ENCODE data around the gene CHL1.

The CHL1 gene

DNA sequence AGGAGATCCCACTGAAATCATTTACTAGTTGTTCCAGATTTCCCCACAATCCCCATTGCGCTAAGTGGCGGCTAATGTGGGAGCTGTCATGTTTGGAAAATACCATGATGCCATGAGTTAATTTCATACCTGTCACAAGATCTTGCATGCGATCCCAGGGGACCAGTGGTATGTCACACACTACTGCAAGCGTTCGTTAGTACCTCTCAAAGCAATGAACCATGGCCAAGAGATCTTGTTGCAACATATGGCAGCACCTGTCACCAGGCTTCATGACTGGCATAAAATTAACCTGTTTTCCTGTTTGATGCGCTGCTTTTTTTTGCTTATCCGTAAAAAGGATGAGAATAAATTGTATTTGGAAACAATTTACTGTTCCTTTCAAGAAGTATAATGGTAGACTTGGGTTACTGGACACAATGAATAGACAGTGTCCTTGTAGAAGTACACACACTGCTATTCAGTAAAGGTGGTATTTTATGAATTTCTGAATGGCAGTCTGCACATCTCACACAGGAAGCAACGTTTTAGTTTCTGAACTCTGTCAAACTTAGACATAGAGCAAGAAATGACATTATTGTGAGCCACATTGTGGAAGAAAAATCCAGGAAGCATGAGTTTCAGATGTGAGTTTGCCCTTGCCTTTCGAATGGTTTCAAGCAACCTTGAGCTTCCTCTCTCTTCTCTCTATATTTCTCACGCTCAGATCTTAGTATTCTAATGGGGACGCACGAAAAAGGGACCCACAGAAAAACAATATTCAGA, 81.9 kb downstream of the CHL1 start:
- Histone ChIP-seq H3K4me3 (no peak overlapping the region), H3K27ac (no peak overlapping the region), H3K9ac (ENCODE audit: insufficient read length) (no peak overlapping the region), H3K9me3 (ENCODE audit: low read depth, low read length) (no peaks in the 10 kb centered on the region), H3K36me3 (ENCODE audit: insufficient read depth, low read length) (no peaks in the 10 kb centered on the region)
- DNase-seq (ENCODE audit: low read depth, low spot score): no peak
- no peak for TF ChIP-seq POLR2AphosphoS5 (IDR thresholded peaks at IDR 0.05; ENCODE audit: borderline replicate concordance, low read depth, low read length)
- no peak for TF ChIP-seq EZH2 (IDR thresholded peaks at IDR 0.05)
- no peak for TF ChIP-seq FOXP2 (optimal IDR thresholded peaks at IDR 0.05; ENCODE audit: control extremely low read depth, extremely low read length, insufficient read depth)

GRCh38 chr3:279325-279724, 82.8 kb downstream of the CHL1 start:
- Histone ChIP-seq H3K4me3 (no peak overlapping the region), H3K36me3 (ENCODE audit: insufficient read depth, low read length) (no peaks in the 10 kb centered on the region), H3K9ac (ENCODE audit: insufficient read length) (no peak overlapping the region), H3K9me3 (ENCODE audit: low read depth, low read length) (no peaks in the 10 kb centered on the region), H3K27ac (no peak overlapping the region)
- TF ChIP-seq FOXP2 (optimal IDR thresholded peaks at IDR 0.05; ENCODE audit: control extremely low read depth, extremely low read length, insufficient read depth) (no peak), EZH2 (IDR thresholded peaks at IDR 0.05) (no peak), POLR2AphosphoS5 (IDR thresholded peaks at IDR 0.05; ENCODE audit: borderline replicate concordance, low read depth, low read length) (no peak)
- DNase-seq (ENCODE audit: low read depth, low spot score): no peak

DNA sequence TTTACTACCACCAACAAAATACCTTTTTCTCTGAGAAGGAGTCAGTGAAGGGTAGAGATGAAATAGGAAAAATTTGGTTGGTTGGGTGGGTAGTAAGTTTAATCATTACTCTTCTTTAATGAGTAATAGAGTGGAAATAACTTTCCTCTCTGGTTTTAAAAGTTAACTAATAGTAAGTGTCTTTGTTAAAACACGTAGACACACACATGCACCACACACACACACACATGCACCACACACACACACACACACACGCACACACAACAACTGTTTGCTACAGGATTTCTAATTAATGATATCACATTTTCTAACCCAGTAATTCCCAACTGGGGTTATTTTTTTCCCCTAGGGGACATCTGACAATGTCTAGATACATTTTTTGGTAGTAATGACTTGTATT, 84.1 kb downstream of the CHL1 start:
- Histone ChIP-seq H3K9me3 (ENCODE audit: low read depth, low read length) (no peaks in the 10 kb centered on the region), H3K4me3 (no peak overlapping the region), H3K9ac (ENCODE audit: insufficient read length) (no peak overlapping the region), H3K36me3 (ENCODE audit: insufficient read depth, low read length) (no peaks in the 10 kb centered on the region), H3K27ac (no peak overlapping the region)
- TF ChIP-seq POLR2AphosphoS5 (IDR thresholded peaks at IDR 0.05; ENCODE audit: borderline replicate concordance, low read depth, low read length): no peak
- TF ChIP-seq FOXP2 (optimal IDR thresholded peaks at IDR 0.05; ENCODE audit: control extremely low read depth, extremely low read length, insufficient read depth): no peak
- TF ChIP-seq EZH2 (IDR thresholded peaks at IDR 0.05): no peak
- DNase-seq (ENCODE audit: low read depth, low spot score): no peak

DNA sequence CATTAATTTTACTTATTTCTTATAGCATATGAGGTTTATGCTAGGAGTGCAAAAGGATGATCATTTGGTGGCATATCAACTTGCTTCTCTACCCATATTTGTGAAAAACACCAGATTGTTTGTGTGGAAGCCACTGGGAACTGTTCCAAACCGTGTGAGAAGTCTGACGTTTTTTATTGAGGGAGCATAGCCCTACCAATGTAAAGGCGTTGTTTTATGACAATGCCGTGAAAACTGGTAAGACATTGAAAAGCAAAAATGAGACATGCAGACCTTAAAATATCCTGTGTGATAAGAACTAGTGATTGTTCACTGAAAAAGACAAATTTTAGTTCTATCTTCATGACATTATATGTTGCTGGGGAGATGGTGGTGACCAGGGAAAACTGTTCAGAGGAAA, 87.8 kb downstream of the CHL1 start:
- Histone ChIP-seq H3K9ac (ENCODE audit: insufficient read length) (no peak overlapping the region), H3K9me3 (ENCODE audit: low read depth, low read length) (no peaks in the 10 kb centered on the region), H3K4me3 (no peak overlapping the region), H3K36me3 (ENCODE audit: insufficient read depth, low read length) (no peaks in the 10 kb centered on the region), H3K27ac (no peak overlapping the region)
- no peak for DNase-seq (ENCODE audit: low read depth, low spot score)
- no peak for TF ChIP-seq FOXP2 (optimal IDR thresholded peaks at IDR 0.05; ENCODE audit: control extremely low read depth, extremely low read length, insufficient read depth)
- TF ChIP-seq POLR2AphosphoS5 (IDR thresholded peaks at IDR 0.05; ENCODE audit: borderline replicate concordance, low read depth, low read length): no peak

DNA sequence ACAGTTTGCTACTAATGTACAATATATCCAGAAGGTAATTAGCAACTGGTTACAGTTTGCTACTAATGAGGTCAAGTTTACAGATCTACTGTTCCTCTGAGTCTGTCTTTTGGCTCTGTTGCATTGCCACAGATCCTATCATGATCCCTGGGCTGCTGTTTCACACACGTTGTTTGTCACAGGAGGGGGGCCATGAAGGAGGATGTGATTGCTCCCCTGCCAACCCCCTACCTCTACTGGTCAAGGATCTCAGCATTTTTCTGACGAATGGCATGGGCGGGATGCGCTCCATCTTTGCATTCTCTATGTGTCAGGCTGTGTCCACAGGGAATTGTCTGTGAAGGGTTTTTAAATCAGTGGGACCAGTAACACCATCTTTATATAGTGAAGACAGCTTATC, 91.9 kb downstream of the CHL1 start:
- H3K27ac ChIP-seq: no peak overlapping the region
- no peak for DNase-seq (ENCODE audit: low read depth, low spot score)
- H3K4me3 ChIP-seq: no peak overlapping the region
- no peaks in the 10 kb centered on the region for H3K36me3 ChIP-seq (ENCODE audit: insufficient read depth, low read length)
- H3K9me3 ChIP-seq (ENCODE audit: low read depth, low read length): no peaks in the 10 kb centered on the region
- no peak for TF ChIP-seq POLR2AphosphoS5 (IDR thresholded peaks at IDR 0.05; ENCODE audit: borderline replicate concordance, low read depth, low read length)
- no peak for TF ChIP-seq EZH2 (IDR thresholded peaks at IDR 0.05)
- no peak for TF ChIP-seq FOXP2 (optimal IDR thresholded peaks at IDR 0.05; ENCODE audit: control extremely low read depth, extremely low read length, insufficient read depth)
- H3K9ac ChIP-seq (ENCODE audit: insufficient read length): no peak overlapping the region

- H3K9ac ChIP-seq (ENCODE audit: insufficient read length): no peak overlapping the region
- DNase-seq (ENCODE audit: low read depth, low spot score): no peak
- TF ChIP-seq FOXP2 (optimal IDR thresholded peaks at IDR 0.05; ENCODE audit: control extremely low read depth, extremely low read length, insufficient read depth) (no peak), POLR2AphosphoS5 (IDR thresholded peaks at IDR 0.05; ENCODE audit: borderline replicate concordance, low read depth, low read length) (no peak), EZH2 (IDR thresholded peaks at IDR 0.05) (no peak)
- H3K27ac ChIP-seq: no peak overlapping the region
- H3K4me3 ChIP-seq: no peak overlapping the region
- H3K9me3 ChIP-seq (ENCODE audit: low read depth, low read length): no peaks in the 10 kb centered on the region
- H3K36me3 ChIP-seq (ENCODE audit: insufficient read depth, low read length): no peaks in the 10 kb centered on the region
These were observed 94.5 kb downstream of the CHL1 start for GRCh38 chr3:291028-291427.

DNA sequence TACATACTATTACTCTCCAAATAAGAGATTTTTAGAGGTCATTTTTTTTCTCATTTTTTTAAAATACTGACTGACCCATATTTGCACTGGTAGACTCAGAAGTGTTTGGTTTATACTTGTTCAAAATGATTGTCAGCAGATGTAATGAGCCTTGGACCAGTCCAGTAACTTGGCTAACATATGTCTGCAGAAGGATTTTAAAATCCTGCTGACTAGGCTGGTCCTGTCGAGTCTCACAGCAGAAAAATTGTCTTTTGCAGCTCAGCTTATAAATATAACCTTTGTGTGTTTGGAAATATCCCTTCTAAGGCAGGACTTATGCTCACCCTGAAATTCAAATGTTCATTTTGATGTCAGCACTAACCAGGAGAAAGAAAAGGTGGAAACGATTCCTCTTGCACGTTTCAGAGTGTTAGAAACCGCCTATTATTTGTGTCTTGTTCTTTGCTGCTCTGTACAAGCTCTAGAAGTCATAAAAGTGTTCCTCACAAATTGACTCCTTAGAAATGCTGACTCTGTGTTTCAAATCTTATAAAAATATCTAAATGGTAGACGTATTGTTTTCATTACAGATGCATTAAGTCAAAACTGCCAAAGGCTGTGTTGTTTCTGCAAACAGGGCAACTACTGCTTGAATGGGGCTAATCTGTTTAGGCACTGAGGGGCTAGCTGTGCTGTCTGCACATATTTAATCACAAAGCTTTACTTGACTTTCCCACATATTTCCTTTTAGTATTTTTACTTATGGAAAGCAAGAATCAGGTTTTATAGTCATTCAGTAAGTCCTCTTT, 95.3 kb downstream of the CHL1 start:
- no peak overlapping the region for H3K9ac ChIP-seq (ENCODE audit: insufficient read length)
- peak overlapping the region; percentile 69 for H3K4me3 ChIP-seq
- H3K36me3 ChIP-seq (ENCODE audit: insufficient read depth, low read length): no peaks in the 10 kb centered on the region
- H3K9me3 ChIP-seq (ENCODE audit: low read depth, low read length): no peaks in the 10 kb centered on the region
- peak overlapping the region; percentile 92 for H3K27ac ChIP-seq
- no peak for DNase-seq (ENCODE audit: low read depth, low spot score)
- TF ChIP-seq FOXP2 (optimal IDR thresholded peaks at IDR 0.05; ENCODE audit: control extremely low read depth, extremely low read length, insufficient read depth) (no peak), POLR2AphosphoS5 (IDR thresholded peaks at IDR 0.05; ENCODE audit: borderline replicate concordance, low read depth, low read length) (no peak), EZH2 (IDR thresholded peaks at IDR 0.05) (no peak)

DNA sequence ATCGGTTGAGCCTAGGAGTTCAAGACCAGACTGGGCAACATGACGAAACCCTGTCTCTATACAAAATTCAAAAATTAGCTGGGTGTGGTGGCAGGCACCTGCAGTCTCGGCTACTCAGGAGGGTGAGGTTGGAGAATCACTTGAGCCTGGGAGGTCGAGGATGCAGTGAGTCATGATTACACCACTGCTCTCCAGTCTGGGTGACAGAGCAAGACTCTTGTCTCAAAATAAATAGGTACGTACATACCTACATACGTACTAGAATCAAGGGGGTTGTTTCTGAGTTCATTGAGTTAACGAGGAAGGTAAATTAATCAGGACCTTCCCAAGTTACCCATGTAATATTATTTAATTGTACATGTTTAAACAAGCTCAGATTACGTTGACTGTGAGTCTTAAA, 97.5 kb downstream of the CHL1 start:
- no peak for DNase-seq (ENCODE audit: low read depth, low spot score)
- Histone ChIP-seq H3K9me3 (ENCODE audit: low read depth, low read length) (no peaks in the 10 kb centered on the region), H3K27ac (no peak overlapping the region), H3K4me3 (no peak overlapping the region), H3K36me3 (ENCODE audit: insufficient read depth, low read length) (no peaks in the 10 kb centered on the region), H3K9ac (ENCODE audit: insufficient read length) (no peak overlapping the region)
- no peak for TF ChIP-seq EZH2 (IDR thresholded peaks at IDR 0.05)
- TF ChIP-seq POLR2AphosphoS5 (IDR thresholded peaks at IDR 0.05; ENCODE audit: borderline replicate concordance, low read depth, low read length): no peak
- no peak for TF ChIP-seq FOXP2 (optimal IDR thresholded peaks at IDR 0.05; ENCODE audit: control extremely low read depth, extremely low read length, insufficient read depth)
